PFSK-1 (cell line): ENCODE measurements around the gene PTPRJ.

Experiments used
- FOXP2 ChIP-seq: optimal IDR thresholded peaks from 2 replicates; pipeline ENCODE3; 2011; ENCODE audit warnings: borderline replicate concordance, control low read depth, inconsistent platforms; ENCODE audit not compliant: insufficient read depth; ENCODE audit errors: extremely low read length, extremely low read depth
- POLR2AphosphoS5 ChIP-seq: IDR thresholded peaks from 2 replicates; pipeline ENCODE4 v1.6.1; 2012; ENCODE audit warnings: low read depth, mild to moderate bottlenecking, control low read depth, low read length, moderate library complexity
- SIN3A ChIP-seq: IDR thresholded peaks from 2 replicates; pipeline ENCODE4 v1.6.1; 2012; ENCODE audit warnings: mild to moderate bottlenecking, low read length, moderate library complexity, borderline replicate concordance; ENCODE audit not compliant: insufficient read depth
- TAF1 ChIP-seq: IDR thresholded peaks from 2 replicates; pipeline ENCODE4 v1.6.1; 2012; ENCODE audit warnings: low read length, control low read depth, borderline replicate concordance; ENCODE audit not compliant: insufficient read depth
- TF ChIP-seq, protein P1 (sequence below), 2 experiments: IDR thresholded peaks; 2 replicates each; pipeline versions ENCODE4 v1.6.1 to v1.8.0; 2011 to 2012; ENCODE audit warnings: low read depth in 2 of 2, low read length in 2 of 2, control low read depth in 1 of 2, inconsistent platforms in 1 of 2, mild to moderate bottlenecking in 1 of 2, moderate library complexity in 1 of 2; ENCODE audit not compliant: insufficient read depth in 1 of 2

Gene PTPRJ

DNA sequence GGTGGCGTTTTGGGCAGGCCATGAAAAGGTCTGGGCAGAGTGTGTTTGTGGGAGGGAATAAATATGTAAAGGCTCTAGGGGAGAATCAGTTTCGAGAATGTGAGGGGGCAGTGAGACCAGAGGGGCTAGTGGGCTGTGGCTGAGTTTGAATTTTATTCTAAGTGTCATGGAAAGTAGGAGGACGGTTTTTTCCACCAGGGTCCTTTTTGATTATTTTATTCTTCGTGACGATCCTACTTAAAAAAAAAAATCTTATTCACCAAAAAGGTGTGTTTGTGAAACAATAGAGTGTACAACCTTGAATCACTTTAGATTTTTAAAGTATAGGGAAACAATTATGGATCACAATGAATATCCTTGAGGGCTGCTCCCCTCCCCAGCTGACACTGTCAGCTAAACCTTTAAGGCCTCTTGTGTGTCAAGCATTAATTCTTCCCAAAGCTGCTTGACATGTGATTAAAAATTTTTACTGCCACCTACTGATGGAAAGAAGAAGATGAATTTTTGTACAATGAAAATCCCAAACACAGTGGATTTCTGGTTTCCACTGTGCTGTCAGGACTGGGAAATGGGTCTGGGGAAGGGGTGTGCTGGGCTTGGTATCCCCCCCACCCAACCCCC, 128.8 kb downstream of the PTPRJ start:
- TF ChIP-seq TAF1 (no peak), FOXP2 (no peak), SIN3A (no peak), POLR2AphosphoS5 (no peak)
- TF ChIP-seq, protein P1, sequence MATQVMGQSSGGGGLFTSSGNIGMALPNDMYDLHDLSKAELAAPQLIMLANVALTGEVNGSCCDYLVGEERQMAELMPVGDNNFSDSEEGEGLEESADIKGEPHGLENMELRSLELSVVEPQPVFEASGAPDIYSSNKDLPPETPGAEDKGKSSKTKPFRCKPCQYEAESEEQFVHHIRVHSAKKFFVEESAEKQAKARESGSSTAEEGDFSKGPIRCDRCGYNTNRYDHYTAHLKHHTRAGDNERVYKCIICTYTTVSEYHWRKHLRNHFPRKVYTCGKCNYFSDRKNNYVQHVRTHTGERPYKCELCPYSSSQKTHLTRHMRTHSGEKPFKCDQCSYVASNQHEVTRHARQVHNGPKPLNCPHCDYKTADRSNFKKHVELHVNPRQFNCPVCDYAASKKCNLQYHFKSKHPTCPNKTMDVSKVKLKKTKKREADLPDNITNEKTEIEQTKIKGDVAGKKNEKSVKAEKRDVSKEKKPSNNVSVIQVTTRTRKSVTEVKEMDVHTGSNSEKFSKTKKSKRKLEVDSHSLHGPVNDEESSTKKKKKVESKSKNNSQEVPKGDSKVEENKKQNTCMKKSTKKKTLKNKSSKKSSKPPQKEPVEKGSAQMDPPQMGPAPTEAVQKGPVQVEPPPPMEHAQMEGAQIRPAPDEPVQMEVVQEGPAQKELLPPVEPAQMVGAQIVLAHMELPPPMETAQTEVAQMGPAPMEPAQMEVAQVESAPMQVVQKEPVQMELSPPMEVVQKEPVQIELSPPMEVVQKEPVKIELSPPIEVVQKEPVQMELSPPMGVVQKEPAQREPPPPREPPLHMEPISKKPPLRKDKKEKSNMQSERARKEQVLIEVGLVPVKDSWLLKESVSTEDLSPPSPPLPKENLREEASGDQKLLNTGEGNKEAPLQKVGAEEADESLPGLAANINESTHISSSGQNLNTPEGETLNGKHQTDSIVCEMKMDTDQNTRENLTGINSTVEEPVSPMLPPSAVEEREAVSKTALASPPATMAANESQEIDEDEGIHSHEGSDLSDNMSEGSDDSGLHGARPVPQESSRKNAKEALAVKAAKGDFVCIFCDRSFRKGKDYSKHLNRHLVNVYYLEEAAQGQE (IDR thresholded peaks at IDR 0.05; ENCODE audit: insufficient read depth in 1 of 2, low read depth in 2 of 2, low read length in 2 of 2) = no peak

DNA sequence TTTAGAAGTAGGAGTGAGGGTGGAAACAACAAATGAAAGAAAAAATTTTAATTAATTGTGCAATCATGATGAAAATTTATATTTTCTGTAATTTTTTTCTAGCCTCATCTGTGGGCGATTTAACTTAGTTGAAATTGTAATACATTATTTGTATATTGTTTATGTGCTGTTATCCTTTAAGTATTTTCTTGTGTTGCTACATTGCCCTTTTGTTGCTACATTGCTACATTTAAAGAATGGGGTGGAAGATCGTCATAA, 130.1 kb downstream of the PTPRJ start:
- TF ChIP-seq, protein P1 (IDR thresholded peaks at IDR 0.05; ENCODE audit: insufficient read depth in 1 of 2, low read depth in 2 of 2, low read length in 2 of 2) = no peak
- TF ChIP-seq SIN3A = no peak
- TF ChIP-seq POLR2AphosphoS5 = no peak
- no peak for TF ChIP-seq FOXP2
- no peak for TF ChIP-seq TAF1

DNA sequence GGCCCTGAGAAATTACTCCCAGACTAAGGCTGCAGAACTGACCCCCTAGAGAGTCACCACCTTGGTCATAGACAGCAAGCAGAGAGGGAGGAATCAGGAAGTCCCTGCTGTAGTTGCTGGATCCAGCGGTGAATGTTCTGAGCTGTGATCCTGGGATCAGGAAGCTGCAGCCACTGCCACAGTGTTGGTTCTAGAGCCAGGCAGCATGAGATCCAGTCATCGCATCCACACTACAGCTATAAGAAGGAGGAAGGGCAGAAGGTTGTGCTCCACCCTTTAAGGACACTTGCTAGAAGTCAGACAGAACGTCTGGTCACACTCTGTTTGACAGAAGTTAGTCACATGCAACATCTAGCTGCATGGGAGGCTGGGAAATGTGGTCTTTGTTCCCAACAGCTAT, 131.5 kb downstream of the PTPRJ start:
- TF ChIP-seq TAF1 = no peak
- TF ChIP-seq POLR2AphosphoS5 = no peak
- TF ChIP-seq FOXP2 = no peak

DNA sequence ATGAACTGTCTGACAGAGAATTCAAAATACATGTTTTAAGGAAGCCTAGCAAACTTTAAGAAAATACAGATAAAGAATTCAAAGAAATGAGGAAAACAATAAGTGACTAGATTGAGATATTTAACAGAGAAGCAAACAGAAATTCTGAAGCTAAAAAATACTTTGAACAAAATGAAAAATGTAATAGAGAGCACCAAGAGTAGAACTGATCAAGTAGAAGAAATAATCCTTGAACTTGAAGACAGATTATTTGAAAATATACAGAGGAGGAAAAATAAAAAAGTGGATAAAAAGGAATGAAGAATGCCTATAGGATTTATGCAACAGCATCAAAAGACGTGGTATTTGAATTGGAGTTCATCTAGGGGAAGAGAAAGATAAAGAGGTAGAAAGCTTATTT, 134.4 kb downstream of the PTPRJ start:
- TF ChIP-seq FOXP2 = no peak
- no peak for TF ChIP-seq TAF1
- no peak for TF ChIP-seq SIN3A
- no peak for TF ChIP-seq POLR2AphosphoS5
- TF ChIP-seq, protein P1 (IDR thresholded peaks at IDR 0.05; ENCODE audit: insufficient read depth in 1 of 2, low read depth in 2 of 2, low read length in 2 of 2) = no peak

DNA sequence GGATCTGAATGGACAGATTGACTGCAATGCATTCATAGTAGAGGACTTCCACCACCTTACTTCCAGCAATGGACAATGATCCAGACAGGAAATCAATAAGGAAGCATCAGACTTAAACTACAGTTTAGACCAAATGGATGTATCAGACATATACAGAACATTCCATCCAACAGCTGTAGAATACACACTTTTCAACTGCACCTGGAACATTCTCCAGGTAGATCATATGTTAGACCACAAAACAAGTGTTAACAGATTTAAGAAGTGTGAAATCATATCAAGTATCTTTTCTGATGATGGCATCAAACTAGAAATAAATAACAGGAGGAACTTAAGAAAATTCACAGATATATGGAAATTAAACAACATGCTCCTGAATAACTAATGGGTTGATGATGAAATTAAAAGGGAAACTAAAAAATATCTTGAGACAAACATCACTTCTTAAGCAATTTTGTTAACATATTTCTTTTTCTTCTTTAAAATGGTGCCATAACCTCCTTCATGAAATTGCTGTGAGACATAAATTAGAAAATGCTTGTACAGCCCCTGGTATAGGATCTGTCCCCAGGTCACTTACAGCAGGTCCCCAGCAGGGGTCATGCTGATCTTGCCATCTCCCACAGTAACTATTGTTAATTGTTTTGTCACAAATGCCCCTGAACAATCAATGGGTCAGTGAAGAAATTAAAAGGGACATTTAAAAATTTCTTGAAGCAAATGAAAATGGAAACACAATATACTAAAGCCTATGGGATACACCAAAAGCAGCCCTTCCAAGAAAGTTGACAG, 136.3 kb downstream of the PTPRJ start:
- no peak for TF ChIP-seq TAF1
- TF ChIP-seq POLR2AphosphoS5 = no peak
- TF ChIP-seq FOXP2 = no peak
- no peak for TF ChIP-seq SIN3A
- TF ChIP-seq, protein P1 (IDR thresholded peaks at IDR 0.05; ENCODE audit: insufficient read depth in 1 of 2, low read depth in 2 of 2, low read length in 2 of 2) = no peak
